Adipose tissue (tissue), 3 donors: Measurements from ENCODE around the gene KLK5. TPM values are rescaled to one million over a fixed set of nuclear protein-coding genes. Genes with fewer than 3 reads are reported as not detected.

Experiments used
- H3K27ac ChIP-seq: one replicate; pipeline ENCODE4 v1.5.1; 2013; ENCODE audit warnings: low read depth, low read length
- WGBS, 3 donors: extraction: QIAGEN DNeasy Blood & Tissue Kit; methylation state at CpG; one replicate each; pipeline ENCODE4 v1.1.7; 2013; 5-methylcytosine and 5-hydroxymethylcytosine counted together
- polyA plus RNA-seq, 3 donors: library from polyadenylated mRNA; stranded (reverse); fragments of 200-250 nt; gene quantifications; one replicate each; pipeline ENCODE4 v1.2.3, GENCODE V29; 2013
- donor health status: healthy with polysubstance abuse.
- donor health status: Bipolar disorder and iron deficiency.
- donor health status: healthy.

The KLK5 gene
- polyA plus RNA-seq, 3 donors, result 0.28 to 1.3 TPM; not detected in 1

- 51 to 60% (median 55%) methylated on average over 4 of the region's 4 CpGs for WGBS, 3 donors
- no peak overlapping the region for H3K27ac ChIP-seq
These were observed 20.2 kb downstream of the KLK5 start for GRCh38 chr19:50932690-50933083.

DNA sequence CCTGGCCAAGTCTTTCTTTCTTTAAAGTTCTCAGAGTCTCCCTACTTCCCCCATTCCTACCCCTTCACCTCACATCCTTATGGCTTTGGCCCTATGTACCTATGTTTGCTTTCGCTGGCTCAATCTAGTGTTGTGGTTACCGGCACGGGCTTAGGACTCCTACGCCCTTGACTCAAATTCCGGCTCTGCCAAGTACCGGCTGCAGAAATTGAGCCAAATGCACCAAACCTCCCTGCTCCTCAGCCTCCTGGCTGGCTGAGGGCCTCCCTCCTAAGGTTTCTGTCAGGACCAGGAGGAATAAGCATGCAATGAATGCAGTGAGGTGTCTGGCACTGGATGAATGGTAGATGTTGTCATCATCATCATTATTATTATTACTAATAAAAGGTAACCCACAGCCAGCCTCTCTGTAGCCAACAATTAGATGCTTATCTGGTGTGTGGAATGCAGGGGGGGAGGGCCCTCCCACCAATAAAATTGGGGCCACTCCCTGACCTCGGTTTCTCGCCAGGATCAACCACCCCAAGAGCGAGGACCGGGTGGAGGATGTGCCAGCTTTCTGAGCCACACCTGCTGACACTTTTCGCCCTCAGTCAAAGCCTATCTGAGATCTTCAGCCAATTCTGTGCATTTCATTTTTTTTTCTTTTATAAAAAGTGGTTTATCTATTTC is 20.7 kb downstream of the KLK5 start:
- no peak overlapping the region for H3K27ac ChIP-seq
- WGBS, 3 donors, result 73 to 75% (median 74%) methylated on average over 11 of the region's 11 CpGs

GRCh38 chr19:50931023-50931422 is 21.8 kb downstream of the KLK5 start:
- H3K27ac ChIP-seq, result no peak overlapping the region

GRCh38 chr19:50928831-50929230 is 24.0 kb downstream of the KLK5 start:
- H3K27ac ChIP-seq, result no peak overlapping the region
- 62 to 79% (median 77%) methylated on average over 5 of the region's 5 CpGs for WGBS, 3 donors

GRCh38 chr19:50926144-50926543 is 26.7 kb downstream of the KLK5 start:
- H3K27ac ChIP-seq, result no peak overlapping the region
- WGBS, 3 donors, result 70 to 79% (median 71%) methylated on average over 11 of the region's 11 CpGs

DNA sequence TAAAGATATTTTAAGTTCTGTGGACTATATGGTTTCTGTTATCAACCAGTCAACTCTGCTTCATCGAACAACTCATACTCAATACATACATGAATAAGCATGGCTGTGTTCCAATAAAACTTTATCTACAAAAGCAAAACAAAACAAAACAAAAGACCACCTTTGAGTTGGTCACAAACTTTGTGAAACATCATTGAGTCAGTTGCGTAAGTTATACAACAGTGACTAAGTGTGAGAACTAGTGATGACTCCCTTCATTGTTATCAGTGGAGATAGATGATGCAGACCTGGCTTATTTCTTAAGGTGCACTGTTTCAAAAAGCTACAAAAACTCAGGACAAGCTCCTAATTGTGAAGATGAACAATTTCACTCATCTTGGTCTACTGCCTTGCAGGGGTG is 27.1 kb downstream of the KLK5 start:
- 88 to 94% (median 90%) methylated on average over 2 of the region's 2 CpGs for WGBS, 3 donors

GRCh38 chr19:50924586-50924985 is 28.3 kb downstream of the KLK5 start:
- no peak overlapping the region for H3K27ac ChIP-seq
- WGBS, 3 donors, result 47 to 58% (median 53%) methylated on average over 6 of the region's 6 CpGs

More for the DNA sequence above, 27.1 kb downstream of the KLK5 start:
- no peak overlapping the region for H3K27ac ChIP-seq

- WGBS, 3 donors, result 27 to 32% (median 31%) methylated on average over 21 of the region's 21 CpGs
- H3K27ac ChIP-seq, result no peak overlapping the region
These were observed 30.5 kb downstream of the KLK5 start for GRCh38 chr19:50922317-50922853.

DNA sequence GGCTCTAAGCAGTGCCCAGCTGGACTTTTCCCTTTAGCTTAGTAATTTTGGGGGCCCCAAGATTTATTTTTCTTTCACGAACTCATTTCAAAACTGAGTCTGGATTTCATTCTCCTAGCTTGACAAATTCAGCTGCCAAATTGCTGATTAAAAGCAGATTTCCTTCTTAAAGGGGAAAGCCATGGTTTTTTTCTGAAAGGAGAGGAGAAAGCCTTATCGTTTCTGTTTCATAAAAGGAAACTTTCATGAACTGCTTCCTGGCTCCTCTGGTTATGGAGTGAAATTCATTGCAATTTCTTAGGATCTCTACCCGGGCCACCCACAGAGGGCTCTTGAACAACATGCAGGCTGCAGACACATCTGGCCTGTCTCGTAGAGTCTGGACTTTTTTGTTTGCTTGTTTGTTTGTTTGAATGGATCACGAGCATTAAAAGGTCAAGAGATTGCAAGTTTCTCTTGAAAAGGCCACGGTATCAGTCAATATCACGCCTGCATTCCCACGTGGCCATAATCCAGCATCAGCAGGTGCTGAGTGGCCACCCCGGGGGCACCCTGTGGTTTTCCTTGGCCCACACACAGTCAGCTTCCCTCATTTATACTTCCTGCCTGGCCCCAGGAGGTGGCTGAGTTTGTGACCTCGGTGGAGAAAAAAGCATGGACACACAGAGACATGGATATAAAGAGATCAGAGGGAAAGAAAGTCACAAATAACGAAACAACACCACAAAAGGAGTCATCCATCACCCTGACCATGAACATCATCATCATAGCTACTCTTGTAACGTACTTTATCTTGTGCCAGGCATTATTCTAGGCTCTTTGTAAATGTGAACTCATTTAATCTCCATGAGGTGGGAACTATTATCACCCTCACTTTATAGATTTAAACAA is 31.2 kb downstream of the KLK5 start:
- no peak overlapping the region for H3K27ac ChIP-seq
- 3 to 5% (median 4%) methylated on average over 12 of the region's 12 CpGs for WGBS, 3 donors

- no peak overlapping the region for H3K27ac ChIP-seq
- WGBS, 3 donors, result 61 to 70% (median 62%) methylated on average over 2 of the region's 2 CpGs
These were observed 36.8 kb downstream of the KLK5 start for GRCh38 chr19:50916069-50916468.

- H3K27ac ChIP-seq, result no peak overlapping the region
- 9% methylated on average over 27 to 29 of the region's 29 CpGs for WGBS, 3 donors
These were observed 39.8 kb downstream of the KLK5 start for GRCh38 chr19:50912727-50913716.

- H3K27ac ChIP-seq, result no peak overlapping the region
- WGBS, 3 donors, result 13 to 17% (median 13%) methylated on average over 20 to 21 of the region's 21 CpGs
These were observed 40.7 kb downstream of the KLK5 start for GRCh38 chr19:50912102-50912599.

- H3K27ac ChIP-seq, result no peak within 1 kb of the TSS
- WGBS, 3 donors, result 53 to 61% (median 56%) methylated on average over 9 of the region's 9 CpGs
These were observed 41.4 kb downstream of the KLK5 start, which contains the start of gene KLK4 for GRCh38 chr19:50911206-50912101. TSS of gene KLK4 (minus strand) at chr19:50911395. CDS start at chr19:50910738, 657 bp downstream.

DNA sequence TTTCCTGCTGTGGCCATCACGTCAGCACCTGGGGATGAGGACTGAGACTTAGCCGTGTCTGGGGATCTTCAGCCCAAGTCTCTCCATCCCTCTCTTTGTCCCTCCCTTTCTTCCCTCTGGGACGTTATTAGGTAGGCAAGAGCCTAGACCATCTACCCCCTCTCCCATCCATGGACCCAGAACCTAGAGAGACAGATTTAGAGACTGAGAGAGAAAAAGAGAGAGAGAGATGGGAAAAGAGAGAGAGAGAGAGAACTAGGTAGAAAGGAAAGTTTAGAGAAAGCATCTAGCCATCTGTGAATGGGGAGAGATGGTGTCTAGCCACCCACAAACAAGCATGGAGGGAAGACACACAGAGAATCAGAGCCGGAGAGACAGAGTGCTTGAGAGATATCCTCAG is 42.1 kb downstream of the KLK5 start:
- H3K27ac ChIP-seq, result no peak overlapping the region
- 51 to 66% (median 66%) methylated on average over 4 of the region's 4 CpGs for WGBS, 3 donors

DNA sequence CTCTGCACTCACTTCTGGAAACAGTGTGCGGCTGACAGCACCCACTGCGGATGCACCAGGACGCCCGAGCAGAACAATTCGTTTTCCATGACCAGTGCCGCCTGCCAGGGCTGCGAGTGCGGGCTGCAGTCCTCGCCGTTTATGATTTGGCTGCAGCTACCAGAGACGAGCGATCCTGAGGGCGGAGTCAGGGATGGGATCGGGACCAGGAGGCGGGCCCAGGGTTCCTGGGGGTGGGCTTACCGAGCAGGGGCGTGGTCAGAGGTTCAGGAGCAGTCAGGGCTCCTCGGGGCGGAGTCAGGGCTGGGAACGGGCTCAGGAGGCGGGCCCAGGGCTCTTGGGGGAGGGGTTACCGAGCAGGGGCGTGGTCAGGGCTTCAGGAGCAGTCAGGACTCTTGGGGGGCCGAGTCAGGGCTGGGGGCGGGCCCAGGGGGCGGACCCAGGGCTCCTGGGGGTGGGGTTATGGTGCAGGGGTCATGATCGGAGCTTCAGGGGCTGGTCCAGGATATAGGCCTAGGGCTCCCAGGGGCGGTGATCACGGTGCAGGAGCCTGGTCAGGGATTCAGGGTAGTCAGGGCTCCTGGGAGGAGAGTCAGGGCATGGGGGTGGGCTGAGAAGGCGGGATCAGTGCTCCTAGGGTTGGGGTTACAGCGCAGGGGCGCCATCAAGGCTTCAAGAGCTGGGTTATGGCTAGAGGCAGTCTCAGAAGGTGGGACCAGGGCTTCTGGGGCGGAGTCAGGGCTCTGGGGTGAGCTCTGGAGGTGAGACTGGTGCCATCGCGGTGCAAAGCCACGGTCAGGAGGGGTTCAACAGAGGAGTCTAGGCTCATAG is 43.4 kb downstream of the KLK5 start:
- WGBS, 3 donors, result 3 to 5% (median 5%) methylated on average over 36 of the region's 36 CpGs
- H3K27ac ChIP-seq, result no peak overlapping the region

DNA sequence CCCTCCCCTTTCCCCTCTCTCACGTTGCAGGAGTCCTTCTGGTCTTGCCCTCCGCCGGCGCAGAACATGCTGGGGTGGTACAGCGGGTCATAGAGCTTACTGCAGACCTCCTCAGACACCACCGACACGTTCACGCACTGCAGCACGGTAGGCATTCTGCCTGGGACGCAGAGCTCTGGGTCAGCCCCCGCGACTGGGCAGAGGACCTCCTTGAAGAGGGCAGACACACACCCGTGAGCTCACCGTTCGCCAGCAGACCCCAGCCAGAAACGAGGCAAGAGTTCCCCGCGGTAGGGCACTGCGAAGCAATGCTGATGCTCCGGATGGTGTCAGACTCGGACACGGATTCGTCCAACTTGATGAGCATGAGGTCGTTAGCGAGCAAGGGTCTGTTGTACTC is 44.5 kb downstream of the KLK5 start:
- no peak overlapping the region for H3K27ac ChIP-seq
- 58 to 69% (median 60%) methylated on average over 25 of the region's 25 CpGs for WGBS, 3 donors
